Measurements from ENCODE around the gene EVC2. TPM values are rescaled to one million over a fixed set of nuclear protein-coding genes. Genes with fewer than 3 reads are reported as not detected.

Gene EVC2
- polyA plus RNA-seq, 1 donor (not counting 4 experiments of a cell fraction or from before 2014, with no cell fraction given) = 1.7 TPM

DNA sequence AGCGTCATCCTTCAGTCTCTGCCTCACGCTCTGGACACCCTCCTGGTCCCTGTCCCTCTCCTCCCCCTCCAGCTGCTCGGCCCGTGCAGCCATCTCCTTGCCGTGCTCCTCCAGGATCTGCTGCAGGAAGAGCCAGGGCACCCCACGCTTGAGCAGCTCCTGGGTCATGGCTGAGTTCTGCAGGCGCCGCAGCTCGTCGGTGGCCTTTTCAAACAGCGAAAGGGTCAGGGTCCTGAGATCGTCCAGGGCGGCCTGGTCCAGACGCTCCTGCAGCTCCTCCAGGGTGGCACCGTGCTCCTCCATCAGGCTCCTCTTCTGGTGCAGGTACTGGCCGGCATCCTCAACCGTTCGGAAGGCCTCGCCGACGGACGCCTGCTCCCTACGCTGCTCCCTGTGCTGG is 85.8 kb downstream of the EVC2 start:
- no peaks in the 10 kb centered on the region for H3K9me1 ChIP-seq (ENCODE audit: control insufficient read depth, extremely low read depth, insufficient read depth, low read length)
- no peaks in the 10 kb centered on the region for H3K4me1 ChIP-seq (ENCODE audit: control insufficient read depth, extremely low read depth, insufficient read depth, low read length)
- no peak overlapping the region for H3K4me3 ChIP-seq (ENCODE audit: control insufficient read depth in 2 of 3, extremely low read depth in 1 of 3, insufficient read depth in 2 of 3, low read depth in 1 of 3, low read length in 3 of 3)
- TF ChIP-seq, protein P1, sequence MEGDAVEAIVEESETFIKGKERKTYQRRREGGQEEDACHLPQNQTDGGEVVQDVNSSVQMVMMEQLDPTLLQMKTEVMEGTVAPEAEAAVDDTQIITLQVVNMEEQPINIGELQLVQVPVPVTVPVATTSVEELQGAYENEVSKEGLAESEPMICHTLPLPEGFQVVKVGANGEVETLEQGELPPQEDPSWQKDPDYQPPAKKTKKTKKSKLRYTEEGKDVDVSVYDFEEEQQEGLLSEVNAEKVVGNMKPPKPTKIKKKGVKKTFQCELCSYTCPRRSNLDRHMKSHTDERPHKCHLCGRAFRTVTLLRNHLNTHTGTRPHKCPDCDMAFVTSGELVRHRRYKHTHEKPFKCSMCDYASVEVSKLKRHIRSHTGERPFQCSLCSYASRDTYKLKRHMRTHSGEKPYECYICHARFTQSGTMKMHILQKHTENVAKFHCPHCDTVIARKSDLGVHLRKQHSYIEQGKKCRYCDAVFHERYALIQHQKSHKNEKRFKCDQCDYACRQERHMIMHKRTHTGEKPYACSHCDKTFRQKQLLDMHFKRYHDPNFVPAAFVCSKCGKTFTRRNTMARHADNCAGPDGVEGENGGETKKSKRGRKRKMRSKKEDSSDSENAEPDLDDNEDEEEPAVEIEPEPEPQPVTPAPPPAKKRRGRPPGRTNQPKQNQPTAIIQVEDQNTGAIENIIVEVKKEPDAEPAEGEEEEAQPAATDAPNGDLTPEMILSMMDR (optimal IDR thresholded peaks at IDR 0.05 in 1 of 3, IDR thresholded peaks at IDR 0.05 in 1 of 3, conservative IDR thresholded peaks at IDR 0.05 in 1 of 3; ENCODE audit: extremely low read depth in 1 of 3, insufficient read depth in 2 of 3, low read length in 3 of 3) = no peak
- no peak for TF ChIP-seq EZH2 (IDR thresholded peaks at IDR 0.05; ENCODE audit: low read length)
- H2AFZ ChIP-seq (ENCODE audit: control insufficient read depth, low read length) = no peak overlapping the region
- no peaks in the 10 kb centered on the region for H3K27me3 ChIP-seq (ENCODE audit: control insufficient read depth, extremely low read depth, insufficient read depth, low read length)
- no peaks in the 10 kb centered on the region for H3K79me2 ChIP-seq (ENCODE audit: control insufficient read depth, insufficient read depth, low read length)
- H4K20me1 ChIP-seq (ENCODE audit: control insufficient read depth, extremely low read depth, insufficient read depth, low read length) = no peaks in the 10 kb centered on the region
- H3K4me2 ChIP-seq (ENCODE audit: control insufficient read depth, extremely low read depth, insufficient read depth, low read depth, low read length) = no peak overlapping the region
- no peak overlapping the region for H3K9ac ChIP-seq (ENCODE audit: control insufficient read depth, extremely low read depth, insufficient read depth, low read length)
- DNase-seq (ENCODE audit: low read depth, low spot score) (no peak), FAIRE-seq (no peak)
- peaks cover 14 to 27% of the 10 kb centered on the region in 2 experiments for H3K36me3 ChIP-seq (ENCODE audit: control insufficient read depth in 2 of 2, extremely low read depth in 1 of 2, insufficient read depth in 2 of 2, low read length in 2 of 2)
- dilution Hi-C loops (cut with MboI; ENCODE audit: extremely low pct_ligation_motif_present, low sequenced_read_pairs) = no loop called here
- no peaks in the 10 kb centered on the region for H3K9me3 ChIP-seq (ENCODE audit: control insufficient read depth, low read depth, low read length)
- no peak overlapping the region for H3K27ac ChIP-seq (ENCODE audit: control insufficient read depth, insufficient read depth, low read length)

- H3K4me2 ChIP-seq (ENCODE audit: control insufficient read depth, extremely low read depth, insufficient read depth, low read depth, low read length) = no peak overlapping the region
- no peaks in the 10 kb centered on the region for H3K27me3 ChIP-seq (ENCODE audit: control insufficient read depth, extremely low read depth, insufficient read depth, low read length)
- H3K9me1 ChIP-seq (ENCODE audit: control insufficient read depth, extremely low read depth, insufficient read depth, low read length) = no peaks in the 10 kb centered on the region
- H3K9ac ChIP-seq (ENCODE audit: control insufficient read depth, extremely low read depth, insufficient read depth, low read length) = no peak overlapping the region
- H3K4me1 ChIP-seq (ENCODE audit: control insufficient read depth, extremely low read depth, insufficient read depth, low read length) = no peaks in the 10 kb centered on the region
- no peaks in the 10 kb centered on the region for H3K9me3 ChIP-seq (ENCODE audit: control insufficient read depth, low read depth, low read length)
- H3K27ac ChIP-seq (ENCODE audit: control insufficient read depth, insufficient read depth, low read length) = no peak overlapping the region
- dilution Hi-C loops (cut with MboI; ENCODE audit: extremely low pct_ligation_motif_present, low sequenced_read_pairs) = no loop called here
- no peaks in the 10 kb centered on the region for H3K79me2 ChIP-seq (ENCODE audit: control insufficient read depth, insufficient read depth, low read length)
- TF ChIP-seq EZH2 (IDR thresholded peaks at IDR 0.05; ENCODE audit: low read length) = no peak
- TF ChIP-seq, protein P1 (optimal IDR thresholded peaks at IDR 0.05 in 1 of 3, IDR thresholded peaks at IDR 0.05 in 1 of 3, conservative IDR thresholded peaks at IDR 0.05 in 1 of 3; ENCODE audit: extremely low read depth in 1 of 3, insufficient read depth in 2 of 3, low read length in 3 of 3) = no peak
- no peak overlapping the region for H2AFZ ChIP-seq (ENCODE audit: control insufficient read depth, low read length)
- DNase-seq (ENCODE audit: low read depth, low spot score) (no peak), FAIRE-seq (no peak)
- no peak overlapping the region for H3K4me3 ChIP-seq (ENCODE audit: control insufficient read depth in 2 of 3, extremely low read depth in 1 of 3, insufficient read depth in 2 of 3, low read depth in 1 of 3, low read length in 3 of 3)
- H3K36me3 ChIP-seq (ENCODE audit: control insufficient read depth in 2 of 2, extremely low read depth in 1 of 2, insufficient read depth in 2 of 2, low read length in 2 of 2) = peaks cover 29 to 36% of the 10 kb centered on the region in 2 experiments
- H4K20me1 ChIP-seq (ENCODE audit: control insufficient read depth, extremely low read depth, insufficient read depth, low read length) = no peaks in the 10 kb centered on the region
Observed at GRCh38 chr4:5619913-5620625, 88.3 kb downstream of the EVC2 start.
